NCI-H146 treated with DMSO at 0.1 percent for 48 hours (cell line): ENCODE measurements around the gene OAF.

Experiments used
- DNase-seq: peaks from one replicate; lab custom pipeline; 2025; ENCODE audit not compliant: unreplicated experiment; lab: John Stamatoyannopoulos, UW

OAF gene

GRCh38 chr11:120183701-120184141 lies 27.1 kb upstream of the OAF start:
- DNase-seq = no peak

DNA sequence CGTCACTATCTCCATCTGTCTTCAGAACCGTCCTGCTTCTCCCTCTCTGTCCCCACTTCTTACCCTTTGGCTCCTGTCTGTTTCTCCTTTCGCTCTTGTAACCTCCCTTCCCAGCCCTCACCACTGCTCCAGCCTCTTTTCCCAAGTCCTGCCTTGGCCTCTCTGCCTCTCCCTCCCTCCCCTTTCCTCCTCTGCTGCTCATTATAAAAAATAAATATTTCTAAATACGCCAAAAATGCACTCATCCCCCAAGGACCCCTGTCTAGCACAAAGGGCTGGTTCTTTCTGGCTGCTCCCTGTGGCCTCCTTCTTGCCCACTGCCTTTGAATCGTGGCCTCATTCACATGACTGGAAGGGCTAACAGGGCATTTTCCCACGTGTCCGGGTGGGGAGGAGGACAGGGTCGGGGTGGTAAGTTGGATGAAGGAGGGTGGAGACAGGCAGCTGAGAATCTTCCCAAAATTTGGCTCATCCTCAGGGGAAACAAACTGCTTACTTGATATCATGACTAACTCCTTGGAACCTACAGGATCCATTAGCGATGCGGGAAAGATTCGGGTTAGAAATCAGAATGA lies 26.4 kb upstream of the OAF start:
- DNase-seq = no peak

DNA sequence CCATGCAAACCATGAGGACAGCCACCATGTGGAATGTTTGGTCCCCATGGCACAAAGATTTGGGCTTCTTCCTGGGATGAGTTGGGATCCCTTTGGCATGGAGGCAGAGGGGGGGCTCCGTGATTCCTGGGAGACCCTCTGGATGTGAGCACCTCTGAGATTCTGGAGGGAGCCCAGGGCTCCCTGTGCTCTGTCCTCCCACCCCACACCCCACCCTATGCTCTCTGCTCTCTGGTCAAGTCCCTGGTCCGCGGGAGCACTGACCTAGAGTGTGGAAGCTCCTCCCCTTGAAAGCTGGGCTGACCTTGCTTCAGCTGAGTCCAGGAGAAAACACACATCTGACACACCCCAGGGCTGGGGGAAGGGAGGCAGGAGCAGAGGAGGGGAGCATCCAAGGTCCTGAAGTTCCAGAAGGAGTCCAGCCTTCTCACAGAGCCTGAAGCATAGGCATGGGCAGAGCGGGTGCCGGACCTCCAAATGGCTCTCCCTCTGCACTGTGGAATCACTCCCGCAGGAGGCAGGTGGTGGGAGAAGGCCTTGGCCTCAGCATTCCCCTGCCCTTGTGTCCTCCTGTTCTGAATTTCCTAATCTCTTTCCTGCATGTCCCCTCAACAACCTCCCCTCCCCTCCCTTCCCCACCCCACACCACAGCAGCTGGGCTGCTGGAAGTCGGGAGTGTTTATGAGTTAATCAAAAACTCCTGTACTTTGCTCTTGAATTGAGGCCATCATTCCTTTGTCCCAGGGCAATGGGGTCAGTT lies 25.7 kb upstream of the OAF start:
- no peak for DNase-seq

GRCh38 chr11:120185706-120186455 lies 25.0 kb upstream of the OAF start:
- DNase-seq = no peak

DNA sequence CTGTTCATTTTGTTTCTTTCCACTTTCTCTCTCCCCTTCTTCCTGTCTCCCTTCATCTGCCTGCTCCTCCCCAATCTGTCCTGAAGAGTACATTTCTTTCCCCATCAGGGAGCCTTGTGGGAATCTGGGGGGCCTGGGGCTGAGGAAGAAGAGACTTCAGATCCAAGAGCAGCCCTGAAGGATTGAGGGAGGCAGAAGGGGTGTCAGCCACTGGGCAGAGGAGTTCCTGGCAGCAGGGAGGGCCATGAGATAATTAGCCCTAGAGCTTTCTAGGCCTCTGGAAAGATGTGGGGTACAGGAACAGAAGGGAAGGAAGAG lies 24.4 kb upstream of the OAF start:
- DNase-seq = no peak

- DNase-seq = no peak
These were observed 23.8 kb upstream of the OAF start for GRCh38 chr11:120186774-120187591.

GRCh38 chr11:120188371-120188770 lies 22.5 kb upstream of the OAF start:
- no peak for DNase-seq

DNA sequence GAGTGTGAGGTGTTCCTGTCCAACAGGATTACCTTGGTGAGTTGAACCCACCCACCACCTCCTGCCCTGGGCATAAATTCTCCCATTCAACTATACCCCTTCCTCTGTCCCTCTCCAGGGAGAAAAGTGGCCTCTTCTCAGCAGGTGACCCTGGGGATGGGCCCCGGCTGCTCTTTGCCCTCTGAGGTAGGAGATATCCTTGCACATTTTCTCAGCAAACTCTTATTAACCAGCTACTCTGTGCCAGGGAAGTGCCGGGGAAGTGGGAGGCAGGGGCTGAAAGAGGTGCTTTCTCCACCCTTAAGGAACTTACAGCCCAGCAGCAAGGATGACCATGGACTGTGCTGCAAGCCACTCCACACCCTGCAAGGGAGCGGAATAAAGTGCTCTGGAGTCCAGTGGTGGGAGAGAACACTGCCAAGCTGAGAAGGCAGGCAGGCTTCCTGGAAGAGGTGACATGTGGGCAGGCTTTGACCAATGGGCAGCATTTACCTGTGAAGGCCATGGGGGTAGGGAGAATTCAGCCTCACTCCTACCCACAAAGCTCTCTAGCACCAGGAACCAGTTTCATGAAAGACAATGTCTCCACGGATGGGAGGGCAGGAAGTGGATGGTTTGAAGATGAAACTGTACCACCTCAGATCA lies 21.9 kb upstream of the OAF start:
- no peak for DNase-seq

- DNase-seq = no peak
These were observed 19.8 kb upstream of the OAF start for GRCh38 chr11:120191058-120191457.

DNA sequence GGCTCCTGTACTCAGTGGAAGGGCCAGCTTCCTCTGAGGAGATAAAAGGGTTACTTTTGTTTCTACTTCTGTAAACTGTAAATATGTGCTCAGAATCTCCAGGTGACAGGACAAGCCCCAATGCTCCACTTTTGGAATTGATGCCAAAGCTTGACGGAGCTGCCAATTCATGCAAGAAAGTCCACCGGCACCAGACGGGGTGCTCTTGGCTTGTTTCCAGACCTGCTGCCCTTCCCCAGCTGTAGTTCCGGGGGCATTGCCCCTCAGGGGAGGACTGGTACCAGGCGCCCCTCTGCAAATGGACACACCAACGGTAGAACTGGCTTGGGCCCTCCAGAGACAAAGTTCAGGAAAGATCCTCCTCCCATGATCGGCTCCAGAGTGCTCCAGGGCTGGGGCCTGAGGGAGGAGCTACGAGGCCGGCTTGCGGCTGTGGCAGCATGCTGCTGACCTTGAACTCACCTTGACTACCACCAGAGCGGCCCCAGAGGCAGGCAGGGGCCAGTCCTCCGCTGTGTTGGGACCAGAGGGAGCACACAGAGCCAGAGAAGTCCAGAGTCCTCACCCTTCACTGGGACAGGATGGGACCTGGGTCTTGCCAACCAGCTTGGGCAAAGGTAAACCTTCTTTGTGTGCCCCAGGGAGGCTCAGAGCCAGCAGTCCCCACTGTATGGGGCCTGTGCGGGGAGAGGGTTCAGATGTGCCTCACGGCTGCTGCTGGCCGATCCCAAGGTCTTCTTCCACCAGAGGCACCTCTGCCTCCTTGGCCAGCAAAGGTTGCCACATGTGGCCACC lies 17.8 kb upstream of the OAF start:
- no peak for DNase-seq

- no peak for DNase-seq
These were observed 16.7 kb upstream of the OAF start for GRCh38 chr11:120194166-120194565.

DNA sequence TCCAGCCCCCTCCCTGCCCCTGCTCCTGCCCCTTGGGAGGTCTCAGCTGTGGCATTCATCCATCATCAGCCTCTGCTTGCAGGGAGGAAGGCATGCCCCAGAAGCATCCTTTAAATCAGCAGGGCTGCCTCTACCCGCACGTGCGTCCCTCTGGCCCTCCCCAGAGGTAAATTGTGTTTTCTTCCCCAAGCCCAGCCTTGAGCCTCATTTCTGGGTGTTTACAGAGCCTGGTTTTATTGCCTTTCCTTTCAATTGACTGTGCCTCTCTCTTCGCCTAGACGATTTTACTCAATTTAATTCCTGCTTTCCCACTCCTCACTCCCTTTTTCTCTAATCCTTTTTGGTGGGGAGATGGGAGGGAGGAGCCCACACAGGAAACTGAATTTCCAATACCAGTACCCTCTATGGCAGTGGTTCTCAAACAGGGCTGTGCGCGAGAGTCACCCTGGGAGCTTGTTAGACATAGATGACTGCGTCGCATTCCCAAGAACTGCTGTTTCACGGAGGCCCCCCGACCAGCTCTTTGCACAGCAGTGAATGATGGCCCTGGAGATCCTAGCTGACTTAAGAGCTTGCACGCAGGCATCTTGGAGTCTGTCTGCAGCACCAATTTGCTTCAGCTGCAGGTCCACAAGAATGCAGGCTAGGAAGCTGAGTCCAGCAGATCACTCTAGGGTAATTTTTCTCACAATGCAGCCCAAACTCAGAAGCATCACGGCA lies 15.1 kb upstream of the OAF start:
- no peak for DNase-seq

GRCh38 chr11:120196826-120197225 lies 14.0 kb upstream of the OAF start:
- no peak for DNase-seq

DNA sequence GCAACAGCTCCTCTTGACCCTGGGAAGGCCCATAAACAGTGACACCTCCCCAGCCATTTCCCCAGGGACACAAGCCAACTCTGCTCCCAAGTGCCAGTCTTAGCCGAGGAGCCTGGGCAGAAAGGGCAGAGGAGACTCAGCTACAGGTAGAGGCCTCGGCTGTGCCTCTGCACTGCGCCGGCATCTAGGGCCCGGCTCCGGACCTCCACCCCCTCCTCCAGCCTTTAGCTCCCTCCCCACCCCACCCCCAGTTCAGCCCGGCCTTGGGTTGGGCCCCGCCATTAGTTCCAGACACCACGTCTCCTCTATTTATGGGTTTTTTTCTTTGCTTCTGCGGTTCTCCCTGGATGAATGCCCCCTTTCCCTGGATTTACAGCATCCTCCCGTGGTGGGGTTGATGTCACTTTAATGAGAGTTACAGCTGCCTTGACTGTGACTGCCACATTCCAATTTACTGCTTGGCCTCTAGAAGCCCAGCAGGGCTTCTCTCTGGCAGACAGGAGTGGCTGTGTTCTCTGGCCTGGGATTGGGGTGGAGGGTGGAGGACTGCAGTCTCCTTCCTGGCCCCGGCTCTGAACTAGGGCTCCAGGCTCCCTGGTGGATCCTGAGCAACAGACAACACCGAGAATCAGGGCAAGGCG lies 13.5 kb upstream of the OAF start:
- DNase-seq = no peak

GRCh38 chr11:120197977-120198376 lies 12.9 kb upstream of the OAF start:
- no peak for DNase-seq

GRCh38 chr11:120198403-120198786 lies 12.4 kb upstream of the OAF start:
- DNase-seq = no peak

DNA sequence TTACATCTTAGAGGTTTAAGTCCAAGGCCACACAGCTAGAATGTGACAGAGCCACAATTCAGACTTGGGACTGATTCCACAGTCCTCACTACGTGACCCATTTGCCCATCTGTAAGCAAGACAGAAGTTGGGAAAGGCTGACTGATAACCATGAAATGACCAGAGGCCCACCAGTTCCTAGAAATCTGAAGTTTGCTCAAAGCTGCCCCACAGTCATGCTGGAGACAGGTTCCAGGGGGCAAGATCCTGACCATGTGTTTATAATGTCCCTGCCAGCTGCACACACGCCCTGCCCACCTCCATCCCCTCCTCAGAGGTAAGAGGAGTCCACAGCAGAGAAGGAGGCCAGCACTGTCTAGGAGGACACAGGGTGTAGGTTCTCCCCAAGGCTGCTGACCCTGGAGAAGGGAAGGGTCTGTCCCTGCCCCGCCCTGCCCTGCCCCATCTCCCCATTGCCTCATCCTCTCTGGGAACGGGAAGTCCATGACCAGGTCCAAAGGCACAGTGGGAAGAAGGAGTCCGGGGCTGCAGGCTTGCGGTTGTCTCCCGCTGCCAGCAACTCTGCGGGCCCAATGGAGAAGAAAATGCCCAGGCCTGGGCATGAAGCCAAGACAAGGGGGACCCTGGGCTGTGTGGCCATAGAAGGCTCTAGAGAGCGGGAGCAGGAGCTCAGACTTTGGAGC lies 11.9 kb upstream of the OAF start:
- no peak for DNase-seq

- DNase-seq = no peak
These were observed 11.2 kb upstream of the OAF start for GRCh38 chr11:120199613-120200012.

GRCh38 chr11:120200677-120201076 lies 10.2 kb upstream of the OAF start:
- DNase-seq = no peak
